ENCODE results near the gene AMPH.

AMPH gene

DNA sequence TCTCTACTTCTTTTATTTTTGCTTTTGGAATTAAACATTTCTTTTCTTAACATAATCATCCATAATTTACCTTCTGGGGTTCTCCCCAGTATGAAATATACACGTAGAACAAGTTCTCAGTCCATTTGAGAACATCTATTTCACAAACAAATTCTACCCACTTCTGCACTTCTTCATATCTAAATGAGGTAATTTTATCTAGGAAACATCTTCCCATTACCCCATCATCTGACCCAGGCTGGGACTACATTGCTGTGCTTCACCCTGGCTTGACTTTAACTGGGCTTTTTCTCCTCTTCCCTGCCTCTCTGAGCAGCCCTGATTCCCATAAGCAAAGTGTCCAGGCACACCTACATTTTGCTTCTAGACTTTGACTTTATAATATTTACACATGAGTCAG lies 43.3 kb upstream of the AMPH start:
- TF ChIP-seq FOXP2 (optimal IDR thresholded peaks at IDR 0.05; ENCODE audit: borderline replicate concordance, extremely low read depth, extremely low read length, insufficient read depth), result no peak
- no peak for TF ChIP-seq POLR2AphosphoS5 (IDR thresholded peaks at IDR 0.05; ENCODE audit: low read depth, low read length)
- TF ChIP-seq, protein P1, sequence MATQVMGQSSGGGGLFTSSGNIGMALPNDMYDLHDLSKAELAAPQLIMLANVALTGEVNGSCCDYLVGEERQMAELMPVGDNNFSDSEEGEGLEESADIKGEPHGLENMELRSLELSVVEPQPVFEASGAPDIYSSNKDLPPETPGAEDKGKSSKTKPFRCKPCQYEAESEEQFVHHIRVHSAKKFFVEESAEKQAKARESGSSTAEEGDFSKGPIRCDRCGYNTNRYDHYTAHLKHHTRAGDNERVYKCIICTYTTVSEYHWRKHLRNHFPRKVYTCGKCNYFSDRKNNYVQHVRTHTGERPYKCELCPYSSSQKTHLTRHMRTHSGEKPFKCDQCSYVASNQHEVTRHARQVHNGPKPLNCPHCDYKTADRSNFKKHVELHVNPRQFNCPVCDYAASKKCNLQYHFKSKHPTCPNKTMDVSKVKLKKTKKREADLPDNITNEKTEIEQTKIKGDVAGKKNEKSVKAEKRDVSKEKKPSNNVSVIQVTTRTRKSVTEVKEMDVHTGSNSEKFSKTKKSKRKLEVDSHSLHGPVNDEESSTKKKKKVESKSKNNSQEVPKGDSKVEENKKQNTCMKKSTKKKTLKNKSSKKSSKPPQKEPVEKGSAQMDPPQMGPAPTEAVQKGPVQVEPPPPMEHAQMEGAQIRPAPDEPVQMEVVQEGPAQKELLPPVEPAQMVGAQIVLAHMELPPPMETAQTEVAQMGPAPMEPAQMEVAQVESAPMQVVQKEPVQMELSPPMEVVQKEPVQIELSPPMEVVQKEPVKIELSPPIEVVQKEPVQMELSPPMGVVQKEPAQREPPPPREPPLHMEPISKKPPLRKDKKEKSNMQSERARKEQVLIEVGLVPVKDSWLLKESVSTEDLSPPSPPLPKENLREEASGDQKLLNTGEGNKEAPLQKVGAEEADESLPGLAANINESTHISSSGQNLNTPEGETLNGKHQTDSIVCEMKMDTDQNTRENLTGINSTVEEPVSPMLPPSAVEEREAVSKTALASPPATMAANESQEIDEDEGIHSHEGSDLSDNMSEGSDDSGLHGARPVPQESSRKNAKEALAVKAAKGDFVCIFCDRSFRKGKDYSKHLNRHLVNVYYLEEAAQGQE (IDR thresholded peaks at IDR 0.05; ENCODE audit: insufficient read depth in 1 of 2, low read depth in 2 of 2, low read length in 2 of 2), result no peak
- no peak for TF ChIP-seq TAF1 (IDR thresholded peaks at IDR 0.05; ENCODE audit: borderline replicate concordance, insufficient read depth, low read length)
- TF ChIP-seq SIN3A (IDR thresholded peaks at IDR 0.05; ENCODE audit: borderline replicate concordance, insufficient read depth, low read length), result no peak

- no peak for TF ChIP-seq POLR2AphosphoS5 (IDR thresholded peaks at IDR 0.05; ENCODE audit: low read depth, low read length)
- no peak for TF ChIP-seq SIN3A (IDR thresholded peaks at IDR 0.05; ENCODE audit: borderline replicate concordance, insufficient read depth, low read length)
- no peak for TF ChIP-seq TAF1 (IDR thresholded peaks at IDR 0.05; ENCODE audit: borderline replicate concordance, insufficient read depth, low read length)
- no peak for TF ChIP-seq FOXP2 (optimal IDR thresholded peaks at IDR 0.05; ENCODE audit: borderline replicate concordance, extremely low read depth, extremely low read length, insufficient read depth)
- TF ChIP-seq, protein P1 (IDR thresholded peaks at IDR 0.05; ENCODE audit: insufficient read depth in 1 of 2, low read depth in 2 of 2, low read length in 2 of 2), result no peak
Observed at GRCh38 chr7:38673795-38674194, 42.6 kb upstream of the AMPH start.

- TF ChIP-seq POLR2AphosphoS5 (IDR thresholded peaks at IDR 0.05; ENCODE audit: low read depth, low read length) (no peak), SIN3A (IDR thresholded peaks at IDR 0.05; ENCODE audit: borderline replicate concordance, insufficient read depth, low read length) (no peak)
Observed at GRCh38 chr7:38671911-38672905, 41.0 kb upstream of the AMPH start.

DNA sequence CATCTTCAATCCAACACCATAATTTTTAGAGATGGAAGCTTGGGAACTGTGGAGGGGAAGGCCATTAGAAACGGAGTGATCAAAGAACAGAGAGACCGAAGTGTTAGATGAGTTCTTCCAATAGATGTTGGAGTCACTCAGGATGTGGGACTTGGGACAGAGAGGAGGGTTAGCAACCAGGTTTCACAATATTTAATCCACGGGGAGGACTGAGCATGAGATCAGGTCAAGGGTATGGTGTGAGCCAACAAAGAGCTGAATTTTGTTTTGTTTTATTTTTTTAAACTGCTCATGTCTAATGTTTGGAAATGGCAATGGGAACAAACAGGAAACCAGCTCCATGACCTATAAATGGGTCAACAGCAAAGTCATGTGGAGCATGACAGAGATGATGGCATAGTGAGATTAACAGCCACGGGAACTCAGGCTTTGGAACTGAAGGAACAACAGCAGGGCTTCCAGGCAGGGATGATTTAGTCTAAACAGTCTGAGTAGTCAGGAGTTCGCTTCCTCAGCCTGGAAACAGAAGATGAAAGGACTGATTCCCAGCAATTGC lies 38.9 kb upstream of the AMPH start:
- TF ChIP-seq, protein P1 (IDR thresholded peaks at IDR 0.05; ENCODE audit: insufficient read depth in 1 of 2, low read depth in 2 of 2, low read length in 2 of 2), result no peak
- no peak for TF ChIP-seq POLR2AphosphoS5 (IDR thresholded peaks at IDR 0.05; ENCODE audit: low read depth, low read length)

DNA sequence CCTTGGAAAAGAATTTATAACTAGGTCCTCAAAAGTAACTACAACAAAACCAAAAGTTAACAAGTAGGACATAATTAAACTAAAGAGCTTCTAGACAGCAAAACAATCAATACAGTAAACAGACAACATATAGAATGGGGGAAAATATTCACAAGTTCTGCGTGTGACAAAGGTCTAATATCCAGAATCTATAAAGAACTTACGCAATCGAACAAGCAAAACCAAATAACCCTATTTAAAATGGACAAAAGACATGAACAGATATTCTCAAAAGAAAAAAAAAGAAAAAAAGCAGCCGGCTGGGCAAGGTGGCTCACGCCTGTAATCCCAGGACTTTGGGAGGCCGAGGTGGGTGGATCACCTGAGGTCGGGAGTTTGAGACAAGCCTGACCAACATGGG lies 33.8 kb upstream of the AMPH start:
- no peak for TF ChIP-seq FOXP2 (optimal IDR thresholded peaks at IDR 0.05; ENCODE audit: borderline replicate concordance, extremely low read depth, extremely low read length, insufficient read depth)

GRCh38 chr7:38660427-38661099 lies 29.4 kb upstream of the AMPH start:
- TF ChIP-seq POLR2AphosphoS5 (IDR thresholded peaks at IDR 0.05; ENCODE audit: low read depth, low read length) (no peak), FOXP2 (optimal IDR thresholded peaks at IDR 0.05; ENCODE audit: borderline replicate concordance, extremely low read depth, extremely low read length, insufficient read depth) (no peak), SIN3A (IDR thresholded peaks at IDR 0.05; ENCODE audit: borderline replicate concordance, insufficient read depth, low read length) (no peak), TAF1 (IDR thresholded peaks at IDR 0.05; ENCODE audit: borderline replicate concordance, insufficient read depth, low read length) (no peak)
- TF ChIP-seq, protein P1 (IDR thresholded peaks at IDR 0.05; ENCODE audit: insufficient read depth in 1 of 2, low read depth in 2 of 2, low read length in 2 of 2), result no peak

All from PFSK-1 (cell line).